Fibroblast of villous mesenchyme (primary cell): ENCODE results near the gene GARIN5B. TPM values are rescaled to one million over a fixed set of nuclear protein-coding genes. Genes with fewer than 3 reads are reported as not detected.

Source experiments
- DNase-seq: peaks from one replicate; pipeline ENCODE4 v3.0.0-alpha.2; 2010; ENCODE audit warnings: low read depth
- H3K4me3 ChIP-seq: 2 replicates; pipeline ENCODE4 v1.5.1; 2011; ENCODE audit warnings: low read depth, mild to moderate bottlenecking, low read length
- total RNA-seq: library from RNA; depleted of rRNA; stranded (reverse); fragments of >200 nt; gene quantifications from 2 replicates; pipeline ENCODE4 v1.2.3, GENCODE V29; 2012
- TF ChIP-seq, protein P1 (sequence below): IDR thresholded peaks from 2 replicates; pipeline ENCODE4 v1.5.1; 2012; ENCODE audit warnings: low read depth, mild to moderate bottlenecking, low read length; ENCODE audit not compliant: insufficient read depth

The GARIN5B gene
- total RNA-seq, 1 donor, result not detected

GRCh38 chr19:55368701-55369563 lies 5.9 kb upstream of the GARIN5B start:
- TF ChIP-seq, protein P1, sequence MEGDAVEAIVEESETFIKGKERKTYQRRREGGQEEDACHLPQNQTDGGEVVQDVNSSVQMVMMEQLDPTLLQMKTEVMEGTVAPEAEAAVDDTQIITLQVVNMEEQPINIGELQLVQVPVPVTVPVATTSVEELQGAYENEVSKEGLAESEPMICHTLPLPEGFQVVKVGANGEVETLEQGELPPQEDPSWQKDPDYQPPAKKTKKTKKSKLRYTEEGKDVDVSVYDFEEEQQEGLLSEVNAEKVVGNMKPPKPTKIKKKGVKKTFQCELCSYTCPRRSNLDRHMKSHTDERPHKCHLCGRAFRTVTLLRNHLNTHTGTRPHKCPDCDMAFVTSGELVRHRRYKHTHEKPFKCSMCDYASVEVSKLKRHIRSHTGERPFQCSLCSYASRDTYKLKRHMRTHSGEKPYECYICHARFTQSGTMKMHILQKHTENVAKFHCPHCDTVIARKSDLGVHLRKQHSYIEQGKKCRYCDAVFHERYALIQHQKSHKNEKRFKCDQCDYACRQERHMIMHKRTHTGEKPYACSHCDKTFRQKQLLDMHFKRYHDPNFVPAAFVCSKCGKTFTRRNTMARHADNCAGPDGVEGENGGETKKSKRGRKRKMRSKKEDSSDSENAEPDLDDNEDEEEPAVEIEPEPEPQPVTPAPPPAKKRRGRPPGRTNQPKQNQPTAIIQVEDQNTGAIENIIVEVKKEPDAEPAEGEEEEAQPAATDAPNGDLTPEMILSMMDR, result no peak
- peak overlapping the region; percentile 54 for H3K4me3 ChIP-seq
- DNase-seq, result peak; percentile 39

GRCh38 chr19:55368106-55368505 lies 5.0 kb upstream of the GARIN5B start:
- no peak for DNase-seq
- TF ChIP-seq, protein P1, result no peak
- H3K4me3 ChIP-seq, result no peak overlapping the region

DNA sequence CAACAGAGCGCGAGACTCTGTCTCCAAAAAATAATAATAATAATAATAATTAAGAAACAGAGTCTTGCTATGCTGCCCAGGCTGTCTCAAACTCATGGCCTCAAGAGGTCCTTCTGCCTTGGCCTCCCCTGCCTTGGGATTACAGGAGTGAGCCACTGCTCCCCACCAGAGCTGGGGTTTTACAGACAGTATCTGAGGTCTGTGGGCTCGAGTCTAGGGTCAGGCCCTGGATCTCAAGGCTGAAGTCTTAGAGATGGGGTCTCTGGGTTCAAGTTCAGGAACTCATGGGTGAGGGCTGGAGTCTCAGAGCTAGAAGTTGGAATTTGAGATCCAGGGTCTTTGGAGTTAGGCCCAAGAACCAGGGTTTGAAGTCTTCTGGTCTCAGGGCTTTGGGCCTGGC lies 3.7 kb upstream of the GARIN5B start:
- no peak overlapping the region for H3K4me3 ChIP-seq
- TF ChIP-seq, protein P1, result no peak
- no peak for DNase-seq

- no peak overlapping the region for H3K4me3 ChIP-seq
- TF ChIP-seq, protein P1, result no peak
- no peak for DNase-seq
Measured at GRCh38 chr19:55365964-55366363, 2.9 kb upstream of the GARIN5B start.

DNA sequence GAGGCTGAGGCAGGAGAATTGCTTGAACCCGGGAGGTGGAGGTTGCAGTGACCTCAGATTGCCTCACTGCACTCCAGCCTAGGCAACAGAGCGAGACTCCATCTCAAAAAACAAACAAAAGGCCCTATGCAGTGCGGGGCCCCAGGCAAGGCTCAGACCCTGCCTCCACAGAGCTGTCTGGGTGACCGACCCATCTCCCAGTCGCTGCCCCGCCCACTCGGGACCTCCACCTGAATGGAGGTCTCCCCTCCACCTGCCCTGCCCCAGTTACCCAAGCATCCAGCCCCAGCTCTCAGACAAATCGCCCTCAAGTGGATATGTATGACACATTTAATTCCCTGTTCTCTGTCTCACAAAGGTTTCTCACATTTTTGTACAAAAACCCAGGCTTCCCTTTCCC lies 2.2 kb upstream of the GARIN5B start:
- no peak for DNase-seq
- TF ChIP-seq, protein P1, result no peak
- H3K4me3 ChIP-seq, result no peak overlapping the region

- TF ChIP-seq, protein P1, result no peak
- no peak for DNase-seq
Measured at GRCh38 chr19:55362174-55362989, 678 bp downstream of the GARIN5B start.

More at GRCh38 chr19:55362174-55362989, 678 bp downstream of the GARIN5B start:
- H3K4me3 ChIP-seq, result no peak overlapping the region
